ENCODE measurements around the gene PDPR. TPM values are rescaled to one million over a fixed set of nuclear protein-coding genes. Genes with fewer than 3 reads are reported as not detected.
"Not testable (repeated sequence)": the region's sequence is repeated elsewhere in the genome, so short reads cannot be mapped to it uniquely, and the experiment has no call there.

Gene PDPR
- total RNA-seq, 4 donors from 2014 or later: 17.3 to 31.2 (median 24.4) TPM

- ATAC-seq (ENCODE audit: low FRiP score) (no peak), DNase-seq (ENCODE audit: low spot score) (no peak)
- no peak for TF ChIP-seq CTCF (IDR thresholded peaks at IDR 0.05)
Measured at GRCh38 chr16:70152578-70153302, 38.6 kb downstream of the PDPR start.

- not testable (repeated sequence) for ATAC-seq (ENCODE audit: low FRiP score); DNase-seq (ENCODE audit: low spot score)
Measured at GRCh38 chr16:70154736-70155135, 40.6 kb downstream of the PDPR start.

- DNase-seq (ENCODE audit: low spot score): no peak
- no peak for TF ChIP-seq CTCF (IDR thresholded peaks at IDR 0.05)
- ATAC-seq (ENCODE audit: low FRiP score): no peak
Measured at GRCh38 chr16:70156207-70156978, 42.3 kb downstream of the PDPR start.

- TF ChIP-seq CTCF (IDR thresholded peaks at IDR 0.05): no peak
- no peak for DNase-seq (ENCODE audit: low spot score)
Measured at GRCh38 chr16:70157105-70157476, 43.0 kb downstream of the PDPR start.

GRCh38 chr16:70157477-70158260 lies 43.5 kb downstream of the PDPR start:
- DNase-seq (ENCODE audit: low spot score): no peak
- no peak for ATAC-seq (ENCODE audit: low FRiP score)
- no peak for TF ChIP-seq CTCF (IDR thresholded peaks at IDR 0.05)

More at GRCh38 chr16:70157105-70157476, 43.0 kb downstream of the PDPR start:
- no peak for ATAC-seq (ENCODE audit: low FRiP score)

GRCh38 chr16:70158261-70158939 lies 44.3 kb downstream of the PDPR start:
- TF ChIP-seq CTCF (IDR thresholded peaks at IDR 0.05): no peak
- ATAC-seq (ENCODE audit: low FRiP score): no peak
- no peak for DNase-seq (ENCODE audit: low spot score)

Measured in omental fat pad (tissue), 4 donors.